Activated CD4-positive, alpha-beta T cell treated with anti-CD3 and anti-CD28 coated beads, Interleukin-2, Interleukin-4, amounts not matched to agents 100 ng/mL and 50 ng/mL, durations not matched to agents 16 hours and 8 hours (primary cell): Measurements from ENCODE around the gene PRKN.

Experiments used
- DNase-seq: peaks from one replicate; pipeline ENCODE4 v3.0.0-alpha.2; 2020; ENCODE audit warnings: low spot score

Gene PRKN

DNA sequence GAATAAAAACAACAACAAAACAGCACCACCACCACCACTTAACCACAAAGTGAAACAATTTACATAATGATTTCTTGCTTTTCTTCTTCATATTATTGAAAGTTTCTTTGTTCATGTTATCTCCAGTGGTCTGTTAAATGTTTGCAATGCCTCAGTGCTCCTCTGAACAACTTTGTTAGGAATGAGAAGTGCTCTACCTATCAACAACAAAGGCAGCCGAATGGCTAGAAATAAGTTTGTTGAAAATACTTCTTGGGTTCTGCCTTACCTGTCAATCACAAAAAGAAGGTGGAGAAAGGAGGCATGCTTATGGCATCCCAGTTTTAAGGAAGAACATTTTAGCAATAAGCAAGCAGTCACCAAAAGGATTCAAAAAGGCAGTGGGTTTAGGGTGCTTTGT is 490.2 kb downstream of the PRKN start:
- no peak for DNase-seq

DNA sequence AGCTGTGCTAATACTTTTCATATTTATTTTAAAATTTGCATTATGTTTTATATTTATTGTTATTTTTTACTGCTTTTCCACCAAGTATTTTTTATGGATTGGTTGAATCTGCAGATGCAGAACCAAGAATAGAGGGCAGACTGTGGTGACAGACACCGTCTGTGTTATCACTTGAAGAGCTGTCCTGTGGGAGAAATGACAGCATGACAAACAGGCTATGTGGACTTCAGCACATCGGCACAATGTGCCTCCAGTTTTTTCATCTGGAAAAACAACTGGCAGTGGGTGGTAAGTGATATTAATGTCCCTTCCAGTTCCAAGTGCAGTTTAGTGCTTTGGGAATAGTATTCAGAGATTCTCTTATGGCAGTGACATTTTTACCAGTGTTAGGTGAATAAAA is 492.9 kb downstream of the PRKN start:
- DNase-seq: no peak

DNA sequence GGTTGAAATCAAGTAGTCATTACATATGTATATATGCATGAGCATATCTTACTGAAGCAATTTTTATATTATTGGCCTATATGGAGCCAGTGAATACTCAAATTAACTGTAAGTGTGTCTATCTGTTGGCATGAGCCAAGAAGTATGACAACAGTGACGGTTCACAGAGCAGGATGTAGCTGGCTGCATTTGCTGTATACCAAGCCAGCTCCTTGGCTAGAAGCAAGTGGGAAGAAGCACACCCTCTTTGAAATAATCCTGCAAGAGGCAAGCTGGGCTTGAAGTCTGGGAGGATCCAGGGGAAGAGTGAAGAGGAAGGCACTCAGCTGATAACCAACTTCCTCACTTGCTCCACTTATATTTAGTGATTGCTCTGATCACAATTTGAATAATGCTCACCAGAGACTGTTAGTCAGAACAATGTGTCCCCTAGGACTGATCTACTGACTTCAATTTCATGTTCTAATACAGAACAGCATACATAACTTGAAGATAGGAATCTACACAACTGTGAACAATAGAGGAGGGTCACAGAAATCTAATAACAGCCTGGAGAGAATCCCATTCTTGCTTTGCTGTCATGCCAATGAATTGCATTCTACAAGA is 497.3 kb downstream of the PRKN start:
- no peak for DNase-seq

DNA sequence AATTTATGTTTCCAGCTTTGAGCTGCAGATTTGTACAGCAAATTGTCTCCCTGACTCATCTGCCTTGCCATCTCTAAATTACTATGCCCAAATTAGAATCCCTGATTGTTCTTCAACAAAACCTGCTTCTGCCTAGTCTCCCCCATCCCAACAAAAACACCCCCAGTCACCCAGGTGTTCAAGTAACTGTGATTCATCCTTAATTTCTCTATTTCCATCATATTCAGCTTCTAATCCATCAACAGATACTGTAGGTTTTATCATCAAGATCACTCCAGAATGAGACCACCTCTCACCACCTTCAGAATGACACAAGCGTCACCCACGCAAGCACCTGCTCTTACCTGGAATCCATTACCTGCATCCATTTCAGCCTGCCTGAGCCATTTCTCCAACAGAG is 498.5 kb downstream of the PRKN start:
- no peak for DNase-seq

DNA sequence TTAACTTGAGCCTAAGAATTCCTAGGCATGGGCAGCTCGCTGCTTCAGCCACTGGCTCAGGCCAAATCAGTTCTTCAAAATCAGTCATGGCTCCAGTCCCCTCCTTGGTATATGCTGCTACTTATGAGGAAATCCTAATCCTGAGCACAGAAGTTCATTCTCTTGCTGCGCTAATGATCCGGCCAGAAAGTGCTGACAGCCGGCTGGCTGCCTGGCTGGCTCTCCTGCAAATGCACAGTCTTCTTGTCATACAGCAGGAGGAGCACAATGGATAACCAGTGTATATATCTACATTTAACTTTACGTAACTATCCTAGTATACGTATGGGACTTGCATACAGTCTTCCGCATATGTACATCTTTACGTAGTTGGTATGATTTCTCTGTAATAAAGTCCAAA is 500.8 kb downstream of the PRKN start:
- no peak for DNase-seq

DNA sequence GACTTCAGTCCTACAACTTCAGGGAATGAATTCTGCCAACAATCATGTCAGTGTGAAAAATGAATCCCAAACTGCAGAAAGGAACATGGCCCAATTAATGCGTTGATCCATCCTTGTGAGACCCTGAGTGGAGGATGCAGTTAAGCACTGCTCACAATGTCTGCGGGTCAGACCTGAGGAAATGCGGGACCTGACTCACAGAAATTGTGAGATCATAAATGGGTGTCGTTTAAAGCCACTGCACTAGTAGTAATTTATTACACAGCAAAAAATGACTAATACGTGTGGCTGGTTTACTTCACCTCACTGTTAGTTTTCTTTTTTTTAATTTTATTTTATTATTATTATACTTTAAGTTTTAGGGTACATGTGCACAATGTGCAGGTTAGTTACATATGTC is 505.0 kb downstream of the PRKN start:
- no peak for DNase-seq

DNA sequence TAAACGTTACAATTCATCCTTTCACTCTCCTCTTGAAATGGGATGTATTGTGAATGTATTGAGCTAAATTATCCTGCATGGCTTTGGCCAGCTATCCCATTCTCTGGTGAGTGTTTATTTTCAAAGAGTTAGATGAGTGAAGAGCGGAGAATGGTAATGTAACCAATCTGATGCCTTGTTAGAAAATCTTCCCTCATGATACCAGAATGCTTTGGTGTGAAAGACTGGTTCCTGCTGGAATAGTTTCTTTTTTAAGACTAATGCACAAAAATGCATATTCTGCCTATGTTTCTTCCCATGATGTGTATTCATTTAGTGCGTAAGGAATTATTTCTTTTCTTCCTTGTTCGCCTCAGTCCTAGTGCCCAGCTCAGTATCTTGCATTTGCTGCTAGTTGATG is 506.7 kb downstream of the PRKN start:
- no peak for DNase-seq

DNA sequence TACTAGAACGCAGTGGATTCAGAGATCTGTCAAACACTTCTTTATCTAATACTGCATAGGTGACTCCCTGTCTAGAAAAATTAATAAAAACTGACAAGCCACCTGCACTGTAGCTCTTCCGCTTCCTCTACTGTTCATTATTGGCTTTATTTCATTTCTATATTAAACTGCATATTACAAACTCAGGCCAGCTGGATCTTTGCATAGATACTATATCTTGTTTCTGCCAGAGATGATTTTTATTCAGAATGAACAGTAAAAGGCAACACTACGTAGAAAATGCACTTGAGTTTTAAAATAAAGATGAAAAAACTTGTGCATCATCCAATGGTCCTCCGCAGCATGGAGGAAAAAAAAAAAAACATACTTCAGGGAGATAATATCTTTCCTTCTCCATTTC is 508.3 kb downstream of the PRKN start:
- no peak for DNase-seq

DNA sequence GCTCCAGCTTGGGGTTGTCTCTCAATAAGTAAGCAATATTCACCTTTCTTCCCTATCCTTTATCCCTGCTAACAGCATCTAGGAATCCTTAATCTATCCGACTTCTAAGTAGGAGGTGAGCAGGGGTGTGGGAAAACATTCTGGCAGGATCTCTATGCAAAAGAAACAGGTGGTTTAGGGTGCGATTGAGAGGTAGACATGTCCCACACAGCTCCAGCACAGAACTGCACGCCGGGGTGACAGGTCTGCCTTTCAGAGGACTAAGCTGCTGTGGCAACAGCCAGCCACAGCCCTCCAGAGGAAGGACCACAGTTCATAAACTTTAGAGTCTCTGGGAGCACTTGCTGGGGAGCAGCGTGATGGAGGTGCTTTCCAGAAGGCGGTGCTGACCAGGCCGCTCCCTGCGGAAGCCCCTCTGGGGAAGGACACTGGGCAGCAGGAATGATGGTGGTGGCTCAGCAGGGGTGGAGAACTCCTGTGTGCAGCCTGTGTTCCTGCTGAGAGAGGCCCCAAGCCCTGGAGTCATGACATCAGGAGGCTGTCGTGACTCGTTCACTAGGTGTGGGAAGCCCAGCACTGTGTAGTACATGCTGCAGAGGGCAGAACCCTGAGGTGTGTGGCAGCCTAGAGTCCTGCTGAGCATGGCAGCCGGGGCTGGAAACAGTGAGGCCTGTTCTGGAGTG is 509.6 kb downstream of the PRKN start:
- DNase-seq: no peak

DNA sequence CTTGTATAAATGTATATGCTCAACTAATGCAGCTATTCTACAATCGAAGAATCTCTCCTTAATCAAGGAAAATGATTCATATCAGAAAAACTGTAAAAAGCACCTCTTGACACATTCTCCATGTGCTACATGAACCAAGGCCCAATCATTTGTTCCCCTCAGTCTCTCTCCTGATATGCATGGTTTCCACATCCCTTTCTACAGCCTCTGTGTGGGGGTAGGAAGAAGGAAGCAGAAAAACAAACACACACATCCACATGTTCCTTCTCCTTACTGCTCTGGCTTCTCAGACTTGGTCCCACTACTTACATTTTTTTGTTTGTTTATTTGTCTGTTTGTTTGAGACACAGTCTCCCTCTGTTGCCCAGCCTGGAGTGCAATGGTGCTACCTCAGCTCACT is 510.5 kb downstream of the PRKN start:
- no peak for DNase-seq

DNA sequence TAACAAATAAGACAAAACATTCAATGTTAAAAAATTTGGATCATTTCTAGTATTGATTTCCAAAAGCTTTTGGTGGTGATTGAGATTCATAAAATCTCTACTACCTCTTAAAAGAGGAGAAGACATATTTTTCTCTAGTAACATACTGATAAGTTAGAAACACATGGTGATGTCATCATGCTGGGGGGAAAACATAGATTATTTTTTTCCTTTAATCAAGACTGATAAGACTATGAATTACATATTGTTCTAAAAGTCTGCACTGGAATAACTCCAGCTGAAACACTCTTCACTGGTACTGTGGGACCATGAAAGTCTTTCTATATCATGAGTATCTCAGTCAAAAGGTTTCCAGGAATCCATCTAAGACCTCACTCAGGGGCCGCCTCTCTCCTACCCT is 515.8 kb downstream of the PRKN start:
- DNase-seq: no peak

DNA sequence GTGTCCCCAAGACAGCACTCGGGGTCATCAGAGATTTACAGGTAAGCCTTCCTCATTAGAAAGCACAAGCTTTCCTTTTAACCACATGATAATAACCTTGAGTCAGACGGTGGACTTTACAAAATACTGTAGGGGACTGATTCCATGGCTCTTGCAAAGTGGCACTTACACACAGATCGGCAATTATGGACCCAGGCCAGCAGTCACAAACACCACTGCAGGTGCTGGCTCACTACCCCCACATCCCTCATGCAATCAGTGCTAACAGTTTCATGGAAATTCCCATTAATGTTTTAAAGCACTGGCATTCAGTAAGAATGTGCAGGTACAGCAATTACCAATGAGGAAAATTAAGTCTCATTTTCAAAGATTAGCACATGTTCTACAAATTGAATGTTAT is 516.5 kb downstream of the PRKN start:
- DNase-seq: no peak

DNA sequence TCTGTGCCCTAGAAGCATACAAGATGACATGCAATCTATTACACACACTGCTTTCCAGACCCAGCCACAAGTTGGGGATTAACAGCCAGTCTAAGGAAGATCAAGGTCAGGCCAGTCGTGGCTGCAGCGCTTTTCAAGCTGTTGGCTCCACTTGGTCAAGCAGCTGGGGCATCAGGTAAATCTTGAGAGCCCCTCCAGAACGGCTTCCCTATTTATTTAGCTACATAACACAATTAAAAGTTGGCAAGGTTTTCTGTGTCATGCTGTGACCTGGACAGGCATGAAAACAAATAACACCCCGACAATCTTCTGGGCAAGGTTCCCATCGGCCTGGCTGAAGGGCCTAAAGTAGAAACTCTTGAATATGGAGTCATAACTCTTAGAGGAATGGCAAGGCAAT is 524.3 kb downstream of the PRKN start:
- DNase-seq: no peak

DNA sequence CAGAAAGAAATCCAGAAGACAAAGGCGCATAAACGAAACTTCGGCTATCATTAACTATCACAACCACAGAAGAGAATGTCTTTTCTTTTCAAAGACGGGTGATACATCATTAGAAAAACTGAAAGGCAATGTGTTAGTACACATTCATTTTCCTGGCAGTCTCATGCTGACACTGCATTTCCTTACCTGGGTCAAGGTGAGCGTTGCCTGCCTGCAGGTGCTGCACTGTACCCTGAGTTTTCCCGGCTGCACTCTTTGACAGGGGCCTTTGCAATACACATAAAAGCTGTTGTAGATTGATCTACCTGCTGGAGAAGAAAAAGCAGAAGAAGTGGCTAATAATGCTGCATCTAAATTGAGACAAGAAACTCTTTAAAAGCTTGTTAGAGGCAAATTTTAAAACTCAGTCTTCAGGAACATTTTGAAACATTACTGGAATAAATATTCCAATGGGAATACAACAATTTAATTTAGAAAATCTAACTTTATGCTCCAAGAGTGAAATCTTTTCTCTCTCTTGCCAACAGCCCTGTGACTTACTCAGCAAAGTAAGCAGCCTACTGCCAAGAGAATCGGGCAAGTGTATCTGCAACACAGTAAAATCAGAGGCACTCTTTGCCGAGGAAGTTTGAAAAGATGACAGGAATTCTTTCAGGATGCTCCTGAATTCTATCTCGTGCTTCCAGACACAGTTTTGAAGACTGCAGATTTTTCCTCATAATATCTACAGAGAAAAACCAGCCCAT is 526.4 kb downstream of the PRKN start:
- no peak for DNase-seq

DNA sequence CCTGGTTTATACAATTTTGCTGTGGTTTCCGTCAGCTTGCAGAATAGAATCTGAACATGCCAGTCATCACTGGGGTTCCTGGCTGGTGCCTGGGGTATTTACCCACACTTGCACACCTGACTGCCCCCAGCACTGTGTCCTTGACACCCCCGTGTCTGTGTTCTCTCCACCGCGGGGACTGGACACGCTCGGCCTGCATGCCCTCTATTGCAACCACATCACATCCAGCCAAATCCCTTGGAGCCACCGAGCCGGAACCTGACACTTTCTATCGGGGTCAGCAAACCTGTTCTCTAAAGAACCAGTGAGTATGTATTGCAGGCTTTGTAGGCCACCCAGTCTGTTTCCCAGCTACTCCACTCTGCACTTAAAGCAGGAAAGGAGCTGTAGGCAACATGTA is 527.5 kb downstream of the PRKN start:
- no peak for DNase-seq

DNA sequence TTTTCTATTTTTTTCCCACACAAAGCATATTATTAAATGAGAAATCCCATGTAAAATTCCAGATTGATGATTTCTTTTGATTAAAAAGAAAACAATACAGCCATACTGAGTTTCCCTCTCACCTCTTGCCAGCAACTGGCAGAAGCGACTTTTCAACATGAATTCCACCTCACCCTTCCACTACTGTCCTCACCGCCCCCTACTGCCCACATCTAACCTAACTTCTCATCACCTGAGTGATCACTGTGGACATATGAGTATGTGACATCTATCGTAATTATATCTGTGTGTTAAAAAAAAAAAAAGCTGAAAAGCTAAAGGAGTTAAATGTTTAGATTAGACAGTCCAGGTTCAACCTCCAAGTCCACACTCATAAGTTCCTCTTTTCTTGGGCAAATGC is 528.6 kb downstream of the PRKN start:
- DNase-seq: no peak

DNA sequence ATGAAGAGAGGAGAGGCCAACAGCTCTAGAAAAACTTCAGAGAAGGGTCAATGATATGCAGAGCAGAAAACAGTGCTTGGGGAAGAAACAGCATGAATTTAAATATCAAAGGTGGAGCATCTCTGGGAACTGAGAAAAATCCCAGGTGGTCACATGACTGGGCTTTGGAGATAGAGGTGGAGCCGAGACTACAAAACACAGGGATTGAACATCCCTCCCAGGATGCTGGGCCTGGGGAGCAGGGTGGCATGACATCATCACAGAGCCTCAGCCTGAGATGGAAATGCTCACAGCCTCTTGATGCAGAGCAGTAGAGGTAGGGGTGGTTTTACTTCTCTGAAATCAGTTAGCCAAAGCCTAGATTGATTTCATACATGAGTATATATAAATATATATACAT is 529.5 kb downstream of the PRKN start:
- DNase-seq: no peak

DNA sequence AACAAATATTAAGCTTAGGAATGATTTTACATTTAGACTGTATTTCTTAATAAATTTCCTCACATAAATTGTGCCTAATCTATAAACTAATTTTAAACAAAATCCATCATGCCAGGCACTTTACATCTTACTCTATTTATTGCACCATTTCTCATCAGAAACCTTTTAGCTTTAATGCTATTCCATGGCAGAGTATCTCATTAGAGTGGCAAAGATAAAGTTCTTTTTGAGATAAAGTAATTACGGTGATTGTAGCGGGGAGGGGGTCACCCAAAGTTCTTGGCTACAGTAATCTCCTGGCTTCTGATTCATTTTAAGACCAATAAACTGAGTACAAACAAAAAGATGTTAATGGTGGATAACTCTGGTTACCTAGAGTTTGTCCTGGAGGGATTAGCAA is 532.1 kb downstream of the PRKN start:
- no peak for DNase-seq

DNA sequence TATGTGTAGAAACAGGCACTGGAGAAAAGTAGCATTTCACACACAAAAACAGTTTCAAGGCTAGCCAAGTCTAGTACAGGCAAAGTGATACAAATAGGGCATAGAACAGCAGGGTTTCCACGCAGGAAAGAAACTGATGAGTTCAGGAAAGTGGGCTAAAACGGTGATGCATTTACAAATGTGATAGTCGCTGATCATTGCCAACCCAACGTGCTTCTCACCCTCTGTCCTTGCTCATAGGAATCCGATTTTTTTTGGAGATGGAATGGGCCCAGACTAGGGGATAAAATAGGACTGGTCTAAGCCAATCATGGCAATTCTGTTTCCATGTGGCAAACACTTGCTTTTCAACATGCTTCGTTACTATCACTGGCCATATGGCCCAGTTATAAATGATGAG is 536.6 kb downstream of the PRKN start:
- no peak for DNase-seq

DNA sequence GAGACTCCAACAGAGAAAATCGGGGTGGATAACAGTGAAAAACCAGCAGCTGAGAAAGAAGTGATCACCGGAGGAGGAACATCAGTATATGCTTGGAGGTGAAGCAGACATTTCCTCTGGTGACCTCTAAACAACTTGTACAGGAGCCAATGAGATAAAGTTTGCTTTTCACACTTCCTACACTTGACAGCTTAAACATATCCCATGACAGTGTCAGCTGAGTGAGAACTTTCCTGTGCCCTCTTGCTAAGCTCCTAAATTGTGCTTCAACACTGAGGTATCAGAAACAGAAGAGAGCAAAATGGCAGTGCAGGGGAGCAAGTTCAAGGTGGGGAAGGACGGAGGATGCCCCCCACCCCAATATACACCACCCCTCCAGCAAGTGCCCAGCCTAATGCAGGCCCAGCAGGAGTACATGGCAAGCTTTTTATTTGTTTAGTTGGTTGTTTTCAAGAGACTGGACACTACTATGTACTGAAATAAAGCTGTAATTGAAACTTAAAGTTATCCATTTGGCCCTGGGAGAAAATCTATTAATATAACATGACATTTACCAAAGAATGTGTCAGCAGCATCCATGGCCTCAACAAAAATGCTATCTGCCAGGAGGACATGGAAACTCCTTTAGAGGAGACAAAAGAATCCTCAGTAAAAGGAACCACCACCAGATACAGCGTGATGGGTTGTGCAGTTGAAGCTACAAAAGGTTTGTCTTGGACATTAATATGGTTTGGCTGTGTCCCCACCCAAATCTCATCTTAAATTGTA is 540.2 kb downstream of the PRKN start:
- no peak for DNase-seq

DNA sequence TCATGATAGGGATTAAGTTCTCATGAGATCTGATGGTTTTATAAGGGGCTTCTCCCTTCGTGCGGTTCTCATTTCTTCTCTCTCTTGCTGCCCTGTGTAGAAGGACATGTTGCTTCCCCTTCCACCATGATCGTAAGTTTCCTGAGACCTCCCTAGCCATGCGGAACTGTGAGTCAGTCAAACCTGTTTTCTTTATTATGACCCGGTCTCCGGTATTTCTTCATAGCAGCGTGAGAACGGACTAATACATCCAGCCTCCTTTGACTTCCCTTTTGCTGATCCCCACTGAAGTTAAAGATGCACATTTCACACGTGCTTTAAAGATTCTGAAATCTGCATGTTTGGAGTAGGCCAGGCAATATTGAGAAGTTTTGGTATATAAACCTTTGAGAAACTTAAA is 543.1 kb downstream of the PRKN start:
- no peak for DNase-seq

DNA sequence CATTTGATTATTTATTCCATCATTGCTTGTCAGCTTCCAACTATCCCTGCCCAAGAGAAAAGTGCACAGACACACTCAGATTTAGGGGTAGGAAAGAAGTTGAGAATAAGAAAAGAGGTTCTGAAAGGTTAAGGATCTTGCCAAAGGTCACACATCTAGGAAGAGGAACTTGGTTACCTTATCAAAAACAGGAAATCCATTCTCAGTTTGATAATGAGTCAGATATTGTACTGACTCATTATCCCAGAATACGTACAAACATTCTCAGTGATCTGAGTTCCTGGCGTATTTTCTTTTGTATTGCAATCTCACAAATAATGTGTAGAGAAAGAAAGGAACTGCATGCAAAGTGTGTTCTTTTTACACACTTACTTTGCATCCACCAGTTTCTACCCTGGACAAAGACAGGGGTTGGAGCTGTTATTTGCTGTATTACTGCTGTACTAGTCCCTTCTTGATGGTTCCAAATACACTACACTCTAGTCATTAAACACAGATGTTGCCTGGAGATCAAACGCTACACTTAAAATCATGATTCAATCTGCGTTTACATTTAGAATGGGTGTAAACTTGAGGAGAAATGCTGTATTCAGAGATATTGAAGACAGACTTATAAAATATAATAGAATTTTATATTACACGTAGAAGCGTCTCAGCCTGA is 545.7 kb downstream of the PRKN start:
- DNase-seq: no peak
